Glomerular visceral epithelial cell (primary cell): ENCODE results near the gene OTUB2.

Experiments used
- DNase-seq: peaks from one replicate; pipeline ENCODE4 v3.0.0-alpha.2; 2016; ENCODE audit errors: extremely low spot score

OTUB2 gene

GRCh38 chr14:94021001-94021400 is 5.1 kb upstream of the OTUB2 start:
- peak; percentile 60 for DNase-seq

- DNase-seq: no peak
Observed at GRCh38 chr14:94021416-94022157, 4.6 kb upstream of the OTUB2 start.

GRCh38 chr14:94022532-94023411 is 3.4 kb upstream of the OTUB2 start:
- no peak for DNase-seq

- no peak for DNase-seq
Observed at GRCh38 chr14:94024549-94024948, 1.6 kb upstream of the OTUB2 start.

- no peak for DNase-seq
Observed at GRCh38 chr14:94025720-94026119, 420 bp upstream of the OTUB2 start.

GRCh38 chr14:94026889-94027469 is 839 bp downstream of the OTUB2 start:
- no peak for DNase-seq

GRCh38 chr14:94027566-94028449 is 1.7 kb downstream of the OTUB2 start:
- DNase-seq: no peak

- DNase-seq: peak; percentile 71
Observed at GRCh38 chr14:94028450-94028826, 2.3 kb downstream of the OTUB2 start.

- no peak for DNase-seq
Observed at GRCh38 chr14:94029265-94029664, 3.1 kb downstream of the OTUB2 start.

- DNase-seq: no peak
Observed at GRCh38 chr14:94029671-94030203, 3.6 kb downstream of the OTUB2 start.

GRCh38 chr14:94030571-94030970 is 4.4 kb downstream of the OTUB2 start:
- no peak for DNase-seq

GRCh38 chr14:94031161-94031882 is 5.2 kb downstream of the OTUB2 start:
- no peak for DNase-seq

- DNase-seq: no peak
Observed at GRCh38 chr14:94031883-94032279, 5.7 kb downstream of the OTUB2 start.

- no peak for DNase-seq
Observed at GRCh38 chr14:94034886-94035285, 8.7 kb downstream of the OTUB2 start.

- DNase-seq: peak; percentile 83
Observed at GRCh38 chr14:94036313-94037167, 10.4 kb downstream of the OTUB2 start.

GRCh38 chr14:94037954-94038353 is 11.8 kb downstream of the OTUB2 start:
- no peak for DNase-seq

- no peak for DNase-seq
Observed at GRCh38 chr14:94038510-94038909, 12.4 kb downstream of the OTUB2 start.

GRCh38 chr14:94038921-94039629 is 12.9 kb downstream of the OTUB2 start:
- DNase-seq: no peak

GRCh38 chr14:94040247-94040646 is 14.1 kb downstream of the OTUB2 start:
- DNase-seq: no peak
